ENCODE results near the gene ZNF549. TPM values are rescaled to one million over a fixed set of nuclear protein-coding genes. Genes with fewer than 3 reads are reported as not detected.
"Not testable (repeated sequence)": the region's sequence is repeated elsewhere in the genome, so short reads cannot be mapped to it uniquely, and the experiment has no call there.

ZNF549 gene
- total RNA-seq: 1 to 10 TPM; 4.4 to 5.5 (median 4.9) TPM

DNA sequence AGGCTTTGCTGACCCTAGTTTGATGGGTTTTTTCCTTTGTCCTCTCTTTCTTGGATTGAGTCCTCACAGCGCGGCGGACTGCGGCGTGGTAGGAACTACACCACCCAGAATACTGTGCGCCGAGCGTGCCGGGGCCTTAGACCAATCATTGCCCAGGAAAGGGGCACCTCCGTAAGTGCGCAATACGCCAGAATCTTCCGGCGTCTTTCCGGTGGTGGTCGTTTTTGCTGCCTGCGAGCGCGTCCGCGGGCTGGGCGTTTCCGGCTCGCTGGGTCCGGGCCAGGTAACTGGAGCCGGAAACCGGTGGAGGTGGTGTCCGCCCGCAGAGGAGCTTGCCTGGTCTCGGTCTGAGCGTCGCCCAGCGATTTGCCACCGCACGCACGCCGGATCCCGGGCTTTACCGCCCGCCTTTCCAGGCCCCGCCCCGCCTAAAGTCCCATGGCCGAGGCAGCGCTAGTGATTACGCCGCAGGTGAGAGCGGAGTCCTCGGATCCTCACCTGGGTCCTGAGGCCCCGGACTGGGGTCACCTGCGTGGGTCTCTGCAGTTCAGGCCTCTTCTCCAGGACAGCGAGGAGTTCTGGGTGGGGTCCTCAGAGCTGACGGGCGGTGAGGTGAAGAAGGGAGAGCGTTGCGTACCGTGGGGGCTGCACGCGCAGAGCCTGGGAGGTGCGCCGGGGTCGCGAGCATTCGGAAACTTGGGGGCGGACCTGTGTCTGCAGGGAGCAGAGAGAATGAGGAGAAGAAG lies at the start of gene ZNF549:
TSS of gene ZNF549 (plus strand) at position 221 of the 746 bp plus-strand sequence. CDS start at position 439, 218 bp downstream.
- TF ChIP-seq, protein P1, sequence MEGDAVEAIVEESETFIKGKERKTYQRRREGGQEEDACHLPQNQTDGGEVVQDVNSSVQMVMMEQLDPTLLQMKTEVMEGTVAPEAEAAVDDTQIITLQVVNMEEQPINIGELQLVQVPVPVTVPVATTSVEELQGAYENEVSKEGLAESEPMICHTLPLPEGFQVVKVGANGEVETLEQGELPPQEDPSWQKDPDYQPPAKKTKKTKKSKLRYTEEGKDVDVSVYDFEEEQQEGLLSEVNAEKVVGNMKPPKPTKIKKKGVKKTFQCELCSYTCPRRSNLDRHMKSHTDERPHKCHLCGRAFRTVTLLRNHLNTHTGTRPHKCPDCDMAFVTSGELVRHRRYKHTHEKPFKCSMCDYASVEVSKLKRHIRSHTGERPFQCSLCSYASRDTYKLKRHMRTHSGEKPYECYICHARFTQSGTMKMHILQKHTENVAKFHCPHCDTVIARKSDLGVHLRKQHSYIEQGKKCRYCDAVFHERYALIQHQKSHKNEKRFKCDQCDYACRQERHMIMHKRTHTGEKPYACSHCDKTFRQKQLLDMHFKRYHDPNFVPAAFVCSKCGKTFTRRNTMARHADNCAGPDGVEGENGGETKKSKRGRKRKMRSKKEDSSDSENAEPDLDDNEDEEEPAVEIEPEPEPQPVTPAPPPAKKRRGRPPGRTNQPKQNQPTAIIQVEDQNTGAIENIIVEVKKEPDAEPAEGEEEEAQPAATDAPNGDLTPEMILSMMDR (IDR thresholded peaks at IDR 0.05): no peak
- TF ChIP-seq POLR2A (IDR thresholded peaks at IDR 0.05): no peak
- H3K4me3 ChIP-seq (ENCODE audit: low read depth, poor library complexity, severe bottlenecking): peak within 1 kb of the TSS; percentile 71
- intact Hi-C loops (cut with DNase I; ENCODE audit: low total_unique reads): no loop called here
- peak; percentile 82 to 96 for DNase-seq (ENCODE audit: low spot score in 2 of 2)
- WGBS, 2 donors: 2 to 4% methylated on average over 56 to 64 of the region's 64 CpGs

DNA sequence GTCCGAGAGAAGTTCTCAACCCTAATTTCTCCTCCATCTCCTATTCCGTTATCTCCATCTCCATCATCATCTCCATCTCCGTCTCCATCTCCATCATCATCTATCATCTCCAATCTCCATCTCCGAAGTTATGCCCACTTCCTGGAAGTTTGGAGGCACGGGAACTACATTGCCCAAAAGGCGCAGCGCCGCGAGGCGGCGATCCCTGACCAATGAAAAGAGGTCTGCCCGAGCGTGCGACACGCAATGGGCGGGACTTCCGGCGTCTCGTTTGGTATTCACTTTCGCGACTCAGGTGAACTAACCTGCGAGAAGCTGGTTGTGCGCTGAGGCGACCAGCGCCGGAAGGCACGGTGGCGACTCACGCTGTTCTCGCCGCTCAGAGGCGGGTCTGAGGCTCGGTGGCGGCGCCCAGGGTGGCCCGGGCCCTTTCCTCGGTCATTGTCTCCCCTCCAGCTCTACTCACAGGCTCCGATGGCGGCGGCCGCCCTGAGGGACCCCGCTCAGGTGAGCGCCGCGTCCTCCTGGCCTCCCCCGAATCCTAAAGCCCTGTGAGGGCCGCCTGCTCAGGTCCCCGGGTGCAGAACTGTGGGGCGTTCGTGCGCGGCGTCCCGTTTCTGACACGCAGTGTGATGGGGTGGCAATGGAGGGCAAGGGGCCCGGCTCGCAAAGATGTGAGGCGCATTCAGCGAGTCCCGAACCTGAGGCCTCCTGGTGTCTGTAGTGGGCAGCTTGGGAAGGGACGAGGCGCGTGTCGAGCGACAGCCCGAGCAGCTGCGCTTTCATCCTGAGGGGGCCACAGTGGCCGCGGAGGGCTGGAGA lies 39.5 kb upstream of the ZNF549 start, which contains the start of gene ZNF419:
TSS of gene ZNF419 (plus strand) at position 274 of the 822 bp plus-strand sequence. CDS start at position 475, 201 bp downstream.
- intact Hi-C loops (cut with DNase I; ENCODE audit: low total_unique reads): not testable (repeated sequence)
- peak; percentile 91 to 98 for DNase-seq (ENCODE audit: low spot score in 2 of 2)
- 1 to 4% methylated on average over 32 to 45 of the region's 69 CpGs for WGBS, 2 donors
- H3K4me3 ChIP-seq (ENCODE audit: low read depth, poor library complexity, severe bottlenecking): peak within 1 kb of the TSS; percentile 92

DNA sequence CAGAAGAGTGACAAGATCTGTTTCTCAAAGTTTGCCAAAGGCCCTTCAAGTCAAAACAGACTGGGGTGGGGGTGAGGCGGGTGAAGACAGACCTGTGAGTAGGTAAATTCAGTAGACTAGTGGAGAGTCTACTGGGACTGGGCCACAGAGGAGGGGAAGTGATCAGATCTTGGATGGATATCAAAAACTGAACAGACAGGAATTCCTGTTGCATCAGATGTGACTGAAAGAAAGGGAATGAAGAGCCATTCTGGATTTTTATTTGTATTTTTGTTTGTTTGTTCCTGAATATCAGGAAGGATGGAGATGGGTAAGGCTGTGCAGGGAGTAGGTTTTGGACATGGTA lies 38.9 kb upstream of the ZNF549 start:
- intact Hi-C loops (cut with DNase I; ENCODE audit: low total_unique reads); H3K4me3 ChIP-seq (ENCODE audit: low read depth, poor library complexity, severe bottlenecking); DNase-seq (ENCODE audit: low spot score in 2 of 2): not testable (repeated sequence)
- WGBS, 2 donors: 0% methylated on average over 1 of the region's 1 CpG

DNA sequence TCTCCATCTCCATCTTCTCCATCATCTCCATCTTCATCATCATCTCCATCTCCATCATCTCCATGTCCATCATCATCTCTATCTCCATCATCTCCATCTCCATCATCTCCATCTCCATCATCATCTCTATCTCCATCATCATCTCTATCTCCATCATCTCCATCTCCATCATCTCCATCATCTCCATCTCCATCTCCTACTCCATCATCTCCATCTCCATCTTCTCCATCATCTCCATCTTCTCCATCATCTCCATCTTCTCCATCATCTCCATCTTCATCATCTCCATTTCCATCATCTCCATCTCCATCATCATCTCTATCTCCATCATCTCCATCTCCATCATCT lies 27.9 kb upstream of the ZNF549 start:
- H3K4me3 ChIP-seq (ENCODE audit: low read depth, poor library complexity, severe bottlenecking); DNase-seq (ENCODE audit: low spot score in 2 of 2); intact Hi-C loops (cut with DNase I; ENCODE audit: low total_unique reads): not testable (repeated sequence)

DNA sequence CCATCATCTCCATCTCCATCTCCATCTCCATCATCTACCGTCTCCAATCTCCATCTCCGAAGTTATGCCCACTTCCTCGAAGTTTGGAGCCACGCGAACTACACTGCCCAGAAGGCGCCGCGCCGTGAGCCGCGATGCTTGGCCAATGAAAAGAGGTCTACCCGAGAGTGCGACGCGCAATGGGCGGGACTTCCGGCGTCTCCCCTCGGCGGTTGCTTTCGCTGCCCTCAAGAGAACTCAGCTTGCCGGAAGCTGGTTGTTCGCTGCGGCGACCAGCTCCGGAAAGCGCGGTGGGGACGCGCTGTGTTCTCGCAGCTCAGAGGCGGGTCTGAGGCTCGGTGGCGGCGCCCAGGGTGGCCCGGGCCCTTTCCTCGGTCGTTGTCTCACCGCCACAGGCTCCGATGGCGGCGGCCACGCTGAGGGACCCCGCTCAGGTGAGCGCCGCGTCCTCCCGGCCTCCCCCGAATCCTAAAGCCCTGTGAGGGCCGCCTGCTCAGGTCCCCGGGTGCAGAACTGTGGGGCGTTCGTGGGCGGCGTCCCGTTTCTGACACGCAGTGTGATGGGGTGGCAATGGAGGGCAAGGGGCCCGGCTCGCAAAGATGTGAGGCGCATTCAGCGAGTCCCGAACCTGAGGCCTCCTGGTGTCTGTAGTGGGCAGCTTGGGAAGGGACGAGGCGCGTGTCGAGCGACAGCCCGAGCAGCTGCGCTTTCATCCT lies 27.3 kb upstream of the ZNF549 start, which contains the start of gene ZNF773:
TSS of gene ZNF773 (plus strand) at position 259 of the 716 bp plus-strand sequence. CDS start at position 402, 143 bp downstream.
- DNase-seq (ENCODE audit: low spot score in 2 of 2): peak; percentile 95 to 99
- H3K4me3 ChIP-seq (ENCODE audit: low read depth, poor library complexity, severe bottlenecking): peak within 1 kb of the TSS; percentile 72
- 1 to 2% methylated on average over 24 to 27 of the region's 69 CpGs for WGBS, 2 donors
- intact Hi-C loops (cut with DNase I; ENCODE audit: low total_unique reads): not testable (repeated sequence)
- peak in 1 of 2 donors; percentile 20 for TF ChIP-seq POLR2A (IDR thresholded peaks at IDR 0.05)

DNA sequence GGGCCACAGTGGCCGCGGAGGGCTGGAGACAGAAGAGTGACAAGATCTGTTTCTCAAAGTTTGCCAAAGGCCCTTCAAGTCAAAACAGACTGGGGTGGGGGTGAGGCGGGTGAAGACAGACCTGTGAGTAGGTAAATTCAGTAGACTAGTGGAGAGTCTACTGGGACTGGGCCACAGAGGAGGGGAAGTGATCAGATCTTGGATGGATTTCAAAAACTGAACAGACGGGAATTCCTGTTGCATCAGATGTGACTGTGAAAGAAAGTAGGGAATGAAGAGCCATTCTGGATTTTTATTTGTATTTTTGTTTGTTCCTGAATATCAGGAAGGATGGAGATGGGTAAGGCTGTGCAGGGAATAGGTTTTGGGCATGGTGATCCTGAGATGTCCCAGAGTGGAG lies 26.8 kb upstream of the ZNF549 start:
- WGBS, 2 donors: 0 to 6% methylated on average over 2 of the region's 4 CpGs
- intact Hi-C loops (cut with DNase I; ENCODE audit: low total_unique reads); DNase-seq (ENCODE audit: low spot score in 2 of 2): not testable (repeated sequence)

DNA sequence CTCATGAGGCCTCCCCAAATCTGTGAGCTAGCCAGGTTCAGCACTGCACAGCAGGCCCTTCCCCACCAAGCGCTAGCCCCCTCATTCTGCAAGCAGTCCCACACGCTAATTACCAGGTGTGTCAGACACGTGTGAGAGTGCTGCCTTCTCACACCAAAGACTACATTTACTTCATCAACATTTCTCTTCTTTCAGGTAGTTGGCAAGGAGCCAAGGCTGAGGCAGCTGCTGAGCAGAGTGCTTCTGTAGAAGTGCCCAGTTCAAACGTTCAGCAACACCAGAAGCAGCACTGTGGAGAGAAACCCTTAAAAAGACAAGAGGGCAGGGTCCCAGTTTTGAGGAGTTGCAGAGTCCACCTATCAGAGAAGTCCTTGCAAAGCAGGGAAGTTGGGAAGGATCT lies 21.0 kb upstream of the ZNF549 start:
- DNase-seq (ENCODE audit: low spot score in 2 of 2): no peak
- intact Hi-C loops (cut with DNase I; ENCODE audit: low total_unique reads): no loop called here
- WGBS, 2 donors: 79 to 88% methylated on average over 4 of the region's 4 CpGs
- no peak for TF ChIP-seq POLR2A (IDR thresholded peaks at IDR 0.05)
- TF ChIP-seq, protein P1 (IDR thresholded peaks at IDR 0.05): no peak
- no peak overlapping the region for H3K4me3 ChIP-seq (ENCODE audit: low read depth, poor library complexity, severe bottlenecking)

More for the DNA sequence above, 26.8 kb upstream of the ZNF549 start:
- H3K4me3 ChIP-seq (ENCODE audit: low read depth, poor library complexity, severe bottlenecking): not testable (repeated sequence)

DNA sequence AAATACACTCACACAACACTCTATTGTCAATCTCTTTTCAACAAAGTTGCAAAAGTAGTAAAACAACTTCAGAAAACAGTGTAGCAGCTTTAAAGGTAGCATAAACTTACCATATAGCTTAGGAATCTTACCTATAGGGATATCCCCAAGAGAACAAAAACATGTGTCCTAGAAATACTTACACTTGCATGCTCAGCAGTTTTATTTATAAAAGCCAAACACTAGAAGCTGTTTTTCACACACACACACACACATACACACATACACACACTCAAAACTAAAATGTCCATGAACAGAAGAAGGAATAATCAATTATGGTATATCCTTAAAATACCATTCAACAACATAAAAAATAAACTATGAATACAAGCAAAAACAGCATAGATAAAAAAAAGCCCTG lies 15.7 kb upstream of the ZNF549 start:
- intact Hi-C loops (cut with DNase I; ENCODE audit: low total_unique reads): no loop called here
- DNase-seq (ENCODE audit: low spot score in 2 of 2): no peak
- H3K4me3 ChIP-seq (ENCODE audit: low read depth, poor library complexity, severe bottlenecking): no peak overlapping the region
- TF ChIP-seq, protein P1 (IDR thresholded peaks at IDR 0.05): no peak
- TF ChIP-seq POLR2A (IDR thresholded peaks at IDR 0.05): no peak
